ENCODE results near the gene DST. TPM values are rescaled to one million over a fixed set of nuclear protein-coding genes. Genes with fewer than 3 reads are reported as not detected.

DST gene
- total RNA-seq, 1 experiment from 2014 or later, result 132 TPM

GRCh38 chr6:56435754-56436153 lies 206.9 kb downstream of the DST start:
- Mint-ChIP-seq H3K27me3 (ENCODE audit: low read depth) (peaks cover 3% of the 10 kb centered on the region; the same call in 1 of the 2 replicates), H3K9me3 (peaks cover 27% of the 10 kb centered on the region), H3K36me3 (peaks cover 13% of the 10 kb centered on the region), H3K4me1 (no peaks in the 10 kb centered on the region), H3K27ac (no peak overlapping the region), H3K4me3 (no peak overlapping the region)
- DNase-seq (ENCODE audit: low spot score) (no peak), ATAC-seq (no peak)
- CTCF ChIA-PET, result no interaction called here
- TF ChIP-seq, protein P1, sequence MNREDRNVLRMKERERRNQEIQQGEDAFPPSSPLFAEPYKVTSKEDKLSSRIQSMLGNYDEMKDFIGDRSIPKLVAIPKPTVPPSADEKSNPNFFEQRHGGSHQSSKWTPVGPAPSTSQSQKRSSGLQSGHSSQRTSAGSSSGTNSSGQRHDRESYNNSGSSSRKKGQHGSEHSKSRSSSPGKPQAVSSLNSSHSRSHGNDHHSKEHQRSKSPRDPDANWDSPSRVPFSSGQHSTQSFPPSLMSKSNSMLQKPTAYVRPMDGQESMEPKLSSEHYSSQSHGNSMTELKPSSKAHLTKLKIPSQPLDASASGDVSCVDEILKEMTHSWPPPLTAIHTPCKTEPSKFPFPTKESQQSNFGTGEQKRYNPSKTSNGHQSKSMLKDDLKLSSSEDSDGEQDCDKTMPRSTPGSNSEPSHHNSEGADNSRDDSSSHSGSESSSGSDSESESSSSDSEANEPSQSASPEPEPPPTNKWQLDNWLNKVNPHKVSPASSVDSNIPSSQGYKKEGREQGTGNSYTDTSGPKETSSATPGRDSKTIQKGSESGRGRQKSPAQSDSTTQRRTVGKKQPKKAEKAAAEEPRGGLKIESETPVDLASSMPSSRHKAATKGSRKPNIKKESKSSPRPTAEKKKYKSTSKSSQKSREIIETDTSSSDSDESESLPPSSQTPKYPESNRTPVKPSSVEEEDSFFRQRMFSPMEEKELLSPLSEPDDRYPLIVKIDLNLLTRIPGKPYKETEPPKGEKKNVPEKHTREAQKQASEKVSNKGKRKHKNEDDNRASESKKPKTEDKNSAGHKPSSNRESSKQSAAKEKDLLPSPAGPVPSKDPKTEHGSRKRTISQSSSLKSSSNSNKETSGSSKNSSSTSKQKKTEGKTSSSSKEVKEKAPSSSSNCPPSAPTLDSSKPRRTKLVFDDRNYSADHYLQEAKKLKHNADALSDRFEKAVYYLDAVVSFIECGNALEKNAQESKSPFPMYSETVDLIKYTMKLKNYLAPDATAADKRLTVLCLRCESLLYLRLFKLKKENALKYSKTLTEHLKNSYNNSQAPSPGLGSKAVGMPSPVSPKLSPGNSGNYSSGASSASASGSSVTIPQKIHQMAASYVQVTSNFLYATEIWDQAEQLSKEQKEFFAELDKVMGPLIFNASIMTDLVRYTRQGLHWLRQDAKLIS (CRISPR knock-in tag; IDR thresholded peaks at IDR 0.05; ENCODE audit: borderline replicate concordance), result no peak
- no peak for TF ChIP-seq CREB1 (CRISPR knock-in tag; IDR thresholded peaks at IDR 0.05)
- TF ChIP-seq, protein P2, sequence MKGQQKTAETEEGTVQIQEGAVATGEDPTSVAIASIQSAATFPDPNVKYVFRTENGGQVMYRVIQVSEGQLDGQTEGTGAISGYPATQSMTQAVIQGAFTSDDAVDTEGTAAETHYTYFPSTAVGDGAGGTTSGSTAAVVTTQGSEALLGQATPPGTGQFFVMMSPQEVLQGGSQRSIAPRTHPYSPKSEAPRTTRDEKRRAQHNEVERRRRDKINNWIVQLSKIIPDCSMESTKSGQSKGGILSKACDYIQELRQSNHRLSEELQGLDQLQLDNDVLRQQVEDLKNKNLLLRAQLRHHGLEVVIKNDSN (CRISPR knock-in tag; IDR thresholded peaks at IDR 0.05), result no peak
- TF ChIP-seq AR (CRISPR knock-in tag; IDR thresholded peaks at IDR 0.05), result no peak
- no peak for TF ChIP-seq SP1 (CRISPR knock-in tag; conservative IDR thresholded peaks at IDR 0.05)
- TF ChIP-seq E2F5 (CRISPR knock-in tag; IDR thresholded peaks at IDR 0.05), result no peak
- TF ChIP-seq MAX (CRISPR knock-in tag; IDR thresholded peaks at IDR 0.05), result no peak
- TF ChIP-seq NR1H2 (CRISPR knock-in tag; IDR thresholded peaks at IDR 0.05), result no peak
- no peak for TF ChIP-seq NR3C1 (CRISPR knock-in tag; conservative IDR thresholded peaks at IDR 0.05; ENCODE audit: low read depth)
- TF ChIP-seq NFATC4 (CRISPR knock-in tag; IDR thresholded peaks at IDR 0.05), result no peak
- no peak for TF ChIP-seq NFE2L1 (CRISPR knock-in tag; IDR thresholded peaks at IDR 0.05)
- TF ChIP-seq NFYB (CRISPR knock-in tag; conservative IDR thresholded peaks at IDR 0.05; ENCODE audit: low read depth), result no peak
- TF ChIP-seq IRF2 (CRISPR knock-in tag; IDR thresholded peaks at IDR 0.05; ENCODE audit: borderline replicate concordance, low read depth), result no peak
- TF ChIP-seq NR2C2 (CRISPR knock-in tag; IDR thresholded peaks at IDR 0.05), result no peak
- no peak for TF ChIP-seq ELF4 (CRISPR knock-in tag; IDR thresholded peaks at IDR 0.05; ENCODE audit: low read depth)
- no peak for TF ChIP-seq EMX1 (CRISPR knock-in tag; IDR thresholded peaks at IDR 0.05)
- TF ChIP-seq HMGA2 (CRISPR knock-in tag; IDR thresholded peaks at IDR 0.05), result no peak
- no peak for TF ChIP-seq STAT6 (CRISPR knock-in tag; conservative IDR thresholded peaks at IDR 0.05; ENCODE audit: low read depth)
- TF ChIP-seq, protein P3, sequence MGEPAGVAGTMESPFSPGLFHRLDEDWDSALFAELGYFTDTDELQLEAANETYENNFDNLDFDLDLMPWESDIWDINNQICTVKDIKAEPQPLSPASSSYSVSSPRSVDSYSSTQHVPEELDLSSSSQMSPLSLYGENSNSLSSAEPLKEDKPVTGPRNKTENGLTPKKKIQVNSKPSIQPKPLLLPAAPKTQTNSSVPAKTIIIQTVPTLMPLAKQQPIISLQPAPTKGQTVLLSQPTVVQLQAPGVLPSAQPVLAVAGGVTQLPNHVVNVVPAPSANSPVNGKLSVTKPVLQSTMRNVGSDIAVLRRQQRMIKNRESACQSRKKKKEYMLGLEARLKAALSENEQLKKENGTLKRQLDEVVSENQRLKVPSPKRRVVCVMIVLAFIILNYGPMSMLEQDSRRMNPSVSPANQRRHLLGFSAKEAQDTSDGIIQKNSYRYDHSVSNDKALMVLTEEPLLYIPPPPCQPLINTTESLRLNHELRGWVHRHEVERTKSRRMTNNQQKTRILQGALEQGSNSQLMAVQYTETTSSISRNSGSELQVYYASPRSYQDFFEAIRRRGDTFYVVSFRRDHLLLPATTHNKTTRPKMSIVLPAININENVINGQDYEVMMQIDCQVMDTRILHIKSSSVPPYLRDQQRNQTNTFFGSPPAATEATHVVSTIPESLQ (CRISPR knock-in tag; IDR thresholded peaks at IDR 0.05), result no peak
- no peak for TF ChIP-seq ETV6 (CRISPR knock-in tag; IDR thresholded peaks at IDR 0.05)
- POLR2A ChIA-PET, result no interaction called here

All from WTC11 (cell line).